Activated CD4-positive, alpha-beta T cell treated with anti-CD3 and anti-CD28 coated beads, Interleukin-2, amount 50 U/mL, for 16 hours (primary cell): ENCODE results near the gene UTS2.
A peak's percentile ranks its signal among the peaks of the same experiment; 100 is the strongest.

Experiments used
- DNase-seq: peaks from one replicate; pipeline ENCODE4 v3.0.0-alpha.2; 2020

Gene UTS2

DNA sequence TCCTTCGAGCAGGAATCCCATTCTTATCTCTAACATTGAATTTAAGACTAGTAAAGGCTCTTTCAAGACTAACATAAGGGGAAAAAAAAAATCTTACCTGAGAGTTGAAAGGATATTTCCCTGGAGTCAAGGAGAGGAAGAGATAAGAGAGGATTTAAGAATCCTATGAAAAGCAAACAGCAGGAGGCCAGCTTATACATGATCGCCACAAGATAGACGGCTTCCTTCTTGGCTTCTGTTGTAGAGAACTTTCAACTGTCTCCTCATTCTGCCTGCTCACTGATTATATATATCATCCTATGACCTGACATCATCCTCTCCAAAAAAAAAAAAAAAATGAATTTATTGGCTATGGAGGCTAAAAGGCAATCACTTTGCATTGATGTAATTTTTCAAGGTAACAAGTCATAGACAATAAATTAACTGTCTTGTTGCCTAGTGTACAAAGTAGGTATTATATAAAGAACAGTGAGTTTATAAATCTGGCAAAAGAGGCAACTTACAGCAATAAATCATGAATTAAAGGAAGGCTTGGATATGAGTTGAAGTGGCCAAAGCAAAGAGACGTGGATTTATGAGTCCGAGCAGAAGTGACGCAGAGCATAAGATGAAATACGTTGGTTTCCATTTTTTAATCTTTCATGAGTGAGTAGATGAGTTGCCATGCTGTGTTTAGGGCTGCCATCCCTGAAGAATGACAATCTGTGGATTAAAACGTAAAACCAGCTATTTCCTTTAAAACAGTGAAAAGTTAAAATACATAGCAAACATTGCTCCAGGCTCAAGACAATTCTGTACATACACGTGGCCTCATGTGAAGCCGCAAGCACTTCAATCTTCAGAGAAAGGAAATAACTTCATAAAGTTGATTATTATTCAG is at the start of gene UTS2:
Gene UTS2, minus strand, starts transcription at position 262 of the 880 bp plus-strand sequence. Its CDS starts 62 bp downstream, at position 200.
- no peak for DNase-seq

- DNase-seq = no peak
These were observed 46.9 kb upstream of the UTS2 start for GRCh38 chr1:7899741-7900140.

- no peak for DNase-seq
These were observed 46.1 kb upstream of the UTS2 start for GRCh38 chr1:7898962-7899361.

DNA sequence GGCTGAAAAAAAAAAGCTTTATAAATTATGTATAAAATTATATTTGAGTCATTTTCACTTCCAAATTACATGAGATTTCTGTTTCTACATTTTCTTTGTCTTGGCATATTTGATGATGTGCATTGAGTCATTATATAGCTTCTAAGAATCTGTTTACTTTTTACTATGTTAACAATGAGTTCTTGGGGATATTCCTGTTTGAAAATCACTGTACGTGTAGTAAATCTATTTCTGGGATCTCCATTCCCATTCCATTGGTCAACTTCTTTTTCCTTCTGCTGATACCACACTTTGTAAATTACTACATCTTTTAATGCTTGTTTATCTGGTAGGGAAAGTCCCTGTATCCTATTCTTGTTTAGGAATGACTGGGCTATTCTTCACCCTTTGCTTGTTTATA is 44.1 kb upstream of the UTS2 start:
- DNase-seq = no peak

- no peak for DNase-seq
These were observed 40.8 kb upstream of the UTS2 start for GRCh38 chr1:7893529-7894180.

- no peak for DNase-seq
These were observed 38.9 kb upstream of the UTS2 start for GRCh38 chr1:7891804-7892203.

DNA sequence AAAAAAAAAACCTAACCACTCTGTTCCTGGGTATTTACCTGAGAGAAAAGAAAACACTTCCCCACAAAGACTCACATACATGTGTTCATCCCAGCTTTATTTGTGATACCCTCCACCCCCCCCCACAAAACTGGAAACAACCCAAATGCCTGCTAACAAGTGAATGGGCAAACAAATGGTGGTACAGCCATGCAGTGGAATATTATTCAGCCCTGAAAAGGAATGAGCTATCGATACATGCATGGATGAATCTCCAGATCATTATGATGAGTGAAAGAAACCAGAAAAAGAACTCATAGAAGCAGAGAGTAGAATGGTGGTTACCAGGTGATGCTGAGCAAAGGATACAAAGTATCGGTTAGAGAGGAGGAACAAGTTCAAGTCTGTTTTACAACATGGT is 38.0 kb upstream of the UTS2 start:
- DNase-seq = no peak

GRCh38 chr1:7888248-7889081 is 35.6 kb upstream of the UTS2 start:
- DNase-seq = no peak

GRCh38 chr1:7886405-7886745 is 33.5 kb upstream of the UTS2 start:
- no peak for DNase-seq

GRCh38 chr1:7885513-7886404 is 32.9 kb upstream of the UTS2 start:
- DNase-seq = peak; percentile 9

GRCh38 chr1:7884757-7885156 is 31.9 kb upstream of the UTS2 start:
- no peak for DNase-seq

GRCh38 chr1:7879228-7879627 is 26.4 kb upstream of the UTS2 start:
- no peak for DNase-seq

DNA sequence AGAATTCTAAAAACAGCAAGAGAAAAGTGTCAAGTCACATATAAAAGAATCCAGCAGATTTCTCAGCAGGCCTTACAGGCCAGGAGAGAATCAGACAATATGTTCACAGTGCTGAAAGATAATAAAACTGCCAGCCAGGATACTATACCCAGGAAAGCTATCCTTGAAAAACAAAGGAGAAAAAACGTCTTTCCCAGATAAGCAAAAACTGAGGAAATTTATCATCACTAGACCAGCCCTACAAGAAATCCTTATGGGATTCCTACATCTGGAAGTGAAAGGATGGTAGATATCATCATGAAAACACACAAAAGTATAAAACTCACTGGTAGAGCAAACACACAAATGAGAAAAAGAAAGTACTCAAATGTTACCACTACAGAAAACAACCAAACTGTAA is 25.2 kb upstream of the UTS2 start:
- no peak for DNase-seq

GRCh38 chr1:7873801-7874795 is 21.2 kb upstream of the UTS2 start:
- no peak for DNase-seq

DNA sequence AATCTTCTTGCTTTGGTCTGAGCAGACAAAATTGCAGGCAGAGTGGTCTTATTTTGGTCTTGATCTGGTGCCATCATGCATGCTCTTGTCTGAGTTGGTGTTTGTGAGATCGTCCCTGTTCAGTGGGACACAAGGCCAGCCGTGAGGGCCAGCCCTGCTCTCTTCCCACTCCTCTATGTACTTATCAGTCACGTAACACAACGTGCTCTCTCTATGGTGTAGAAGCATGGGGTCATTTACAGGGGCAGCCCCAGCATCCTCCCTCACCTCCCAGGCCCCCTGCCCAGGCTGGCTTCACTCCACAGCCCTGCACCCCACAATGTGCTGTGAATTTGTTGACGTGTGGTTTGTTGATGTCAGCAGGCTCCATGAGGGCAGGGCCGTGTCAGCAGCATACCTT is 18.3 kb upstream of the UTS2 start:
- no peak for DNase-seq

DNA sequence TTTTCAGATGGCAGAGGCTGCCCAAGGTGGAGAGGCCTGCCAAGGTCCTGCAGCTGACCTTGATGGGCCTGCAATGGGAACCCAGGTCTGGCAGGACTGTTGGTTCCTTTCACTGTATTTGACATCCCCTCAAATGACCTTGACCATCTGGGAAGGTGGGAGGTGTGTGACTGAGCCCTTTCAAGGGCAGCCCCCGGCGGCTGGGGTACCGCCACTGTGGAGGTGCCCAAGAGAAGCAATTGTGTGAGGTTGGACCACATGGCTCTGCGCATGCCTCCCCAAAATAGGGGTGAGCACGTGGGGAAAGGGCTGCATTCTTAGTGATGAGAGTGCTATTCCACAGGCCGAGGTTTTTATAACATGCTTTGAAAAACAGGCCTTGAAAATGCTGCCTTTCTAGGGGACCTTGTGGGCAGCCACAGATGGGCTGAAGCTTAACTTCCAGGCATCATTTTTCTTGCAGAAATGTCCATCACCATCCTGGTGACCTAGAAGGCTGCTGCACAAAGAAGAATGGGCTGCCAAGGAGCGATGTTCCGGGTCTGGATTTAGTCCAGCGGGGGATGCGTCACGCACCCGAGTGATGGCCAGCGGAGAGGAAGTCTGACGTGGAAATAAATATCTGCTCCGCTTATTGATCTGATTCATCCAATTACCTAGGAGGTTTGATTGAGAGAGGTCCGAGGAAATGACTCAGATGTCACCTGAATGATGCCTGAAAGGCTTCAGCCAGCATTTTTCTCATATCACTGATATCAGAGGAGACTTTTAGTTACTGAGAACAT is 16.5 kb upstream of the UTS2 start:
- no peak for DNase-seq

DNA sequence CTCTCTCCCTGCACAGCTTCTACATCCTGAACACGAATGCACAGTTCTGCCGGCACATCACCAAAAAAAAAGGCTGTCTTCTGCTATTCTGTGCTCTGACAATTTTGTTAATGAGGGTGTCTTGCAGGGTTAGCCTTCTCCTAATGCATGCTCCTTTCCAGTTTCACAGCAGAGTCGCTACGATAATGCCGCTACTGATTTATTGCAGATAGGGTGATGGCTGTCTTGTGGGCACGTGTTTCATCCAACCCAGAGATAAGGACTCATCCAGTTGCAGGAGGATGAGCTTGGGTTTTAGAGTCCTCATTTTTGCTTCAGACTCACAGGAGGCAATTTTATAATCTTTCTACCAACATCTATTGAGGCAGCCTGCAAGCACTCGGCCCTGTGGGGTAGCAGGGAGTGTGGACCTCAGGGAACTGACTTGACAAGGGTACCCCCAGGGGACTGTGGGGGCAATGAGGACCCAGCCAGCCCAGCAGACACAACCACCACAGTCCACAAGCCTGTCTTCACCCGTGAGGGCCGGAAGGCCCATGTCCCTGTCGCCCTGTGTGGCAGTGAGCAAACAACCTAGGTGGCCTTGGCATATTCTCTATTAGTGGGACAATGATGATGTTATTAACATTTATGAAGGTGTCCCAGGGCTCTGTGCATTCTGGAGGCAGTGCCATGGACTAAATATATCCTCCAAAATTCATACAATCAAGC is 15.4 kb upstream of the UTS2 start:
- no peak for DNase-seq

DNA sequence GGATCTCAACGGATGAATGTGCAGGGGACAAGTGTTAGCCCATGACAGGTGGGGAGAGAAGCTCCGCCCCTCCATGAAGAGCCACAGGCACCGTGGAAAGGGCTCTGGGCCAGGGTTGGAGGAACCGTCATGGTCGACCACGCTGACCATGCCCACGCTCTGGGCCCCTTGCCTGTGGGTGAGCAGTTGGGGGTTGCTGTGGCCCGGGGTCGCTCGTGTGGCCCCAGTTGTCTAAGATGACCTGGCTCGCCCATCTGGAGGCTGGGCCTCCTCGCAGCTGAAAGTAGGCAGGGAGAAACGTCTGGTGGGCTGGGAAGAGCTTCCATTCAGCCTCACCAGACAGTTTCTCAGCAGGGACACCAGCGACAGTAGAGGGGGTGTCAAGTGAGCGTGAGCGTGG is 13.1 kb upstream of the UTS2 start:
- no peak for DNase-seq

DNA sequence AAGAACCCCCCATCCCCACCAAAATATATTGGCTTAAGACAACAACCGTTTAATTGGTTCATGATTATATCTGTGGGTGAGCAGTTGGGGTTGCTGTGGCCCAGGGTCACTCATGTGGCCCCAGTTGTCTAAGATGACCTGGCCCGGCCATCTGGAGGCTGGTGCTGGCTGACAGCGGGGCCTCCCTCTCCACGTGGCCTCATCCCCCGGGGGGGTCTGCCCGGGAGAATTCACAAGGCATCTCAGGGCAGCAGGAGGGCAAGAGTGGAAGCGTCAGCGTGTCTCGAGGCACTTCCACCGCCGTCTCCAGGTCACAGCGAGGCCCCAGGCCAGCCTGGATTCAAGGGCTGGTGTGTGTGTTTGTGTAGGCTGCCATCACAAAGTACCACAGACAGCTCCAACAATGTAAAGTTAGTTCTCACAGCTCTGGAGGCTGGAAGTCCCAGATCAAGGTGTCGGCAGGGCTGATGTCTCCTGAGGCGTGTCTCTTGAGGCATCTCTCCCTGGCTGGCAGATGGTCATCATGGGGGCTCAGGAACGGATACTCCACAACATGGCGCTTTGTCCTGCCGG is 11.0 kb upstream of the UTS2 start:
- no peak for DNase-seq
